NOMO-1 treated with DMSO at 0.1 percent for 48 hours (cell line): ENCODE results near the gene SPTB.
A peak's percentile ranks its signal among the peaks of the same experiment; 100 is the strongest.

ENCODE experiments used
- DNase-seq: peaks from one replicate; lab custom pipeline; 2025; ENCODE audit not compliant: unreplicated experiment; lab: John Stamatoyannopoulos, UW

The SPTB gene

DNA sequence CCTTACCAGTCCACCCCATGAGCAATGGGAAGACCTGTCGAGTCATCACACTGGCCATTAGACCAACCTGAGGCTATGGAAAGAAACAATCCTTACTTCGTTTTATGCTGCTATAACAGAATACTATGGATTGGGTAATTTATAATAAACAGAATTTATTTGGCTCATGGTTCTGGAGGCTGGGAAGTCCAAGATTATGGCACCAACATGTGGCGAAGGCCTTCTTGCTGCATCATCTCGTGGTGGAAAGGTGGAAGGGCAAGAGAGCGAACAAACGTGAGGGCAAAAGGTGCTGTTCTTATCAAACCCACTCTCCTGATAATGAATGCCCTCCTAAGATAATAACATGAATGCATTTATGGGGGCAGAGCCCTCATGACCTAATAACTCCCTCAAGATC lies 9.6 kb upstream of the SPTB start:
- no peak for DNase-seq

DNA sequence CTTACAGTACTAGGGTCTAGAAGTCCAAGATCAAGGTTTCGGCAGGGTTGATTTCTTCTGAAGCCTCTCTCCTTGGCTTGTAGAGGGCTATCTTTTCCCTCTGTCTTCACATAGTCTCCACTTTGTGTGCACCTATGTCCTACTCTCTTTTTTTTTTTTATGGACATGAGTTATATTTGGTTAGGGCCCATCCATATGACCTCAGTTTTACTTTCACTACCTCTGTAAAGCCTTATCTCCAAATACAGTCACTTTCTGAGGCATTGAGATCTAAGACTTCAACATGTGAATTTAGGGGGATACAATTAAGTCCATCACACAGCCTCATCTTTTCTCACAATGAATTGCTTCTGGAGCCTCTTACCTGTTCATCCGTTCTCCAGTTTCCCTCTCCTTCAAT lies 5.9 kb upstream of the SPTB start:
- DNase-seq, result no peak

DNA sequence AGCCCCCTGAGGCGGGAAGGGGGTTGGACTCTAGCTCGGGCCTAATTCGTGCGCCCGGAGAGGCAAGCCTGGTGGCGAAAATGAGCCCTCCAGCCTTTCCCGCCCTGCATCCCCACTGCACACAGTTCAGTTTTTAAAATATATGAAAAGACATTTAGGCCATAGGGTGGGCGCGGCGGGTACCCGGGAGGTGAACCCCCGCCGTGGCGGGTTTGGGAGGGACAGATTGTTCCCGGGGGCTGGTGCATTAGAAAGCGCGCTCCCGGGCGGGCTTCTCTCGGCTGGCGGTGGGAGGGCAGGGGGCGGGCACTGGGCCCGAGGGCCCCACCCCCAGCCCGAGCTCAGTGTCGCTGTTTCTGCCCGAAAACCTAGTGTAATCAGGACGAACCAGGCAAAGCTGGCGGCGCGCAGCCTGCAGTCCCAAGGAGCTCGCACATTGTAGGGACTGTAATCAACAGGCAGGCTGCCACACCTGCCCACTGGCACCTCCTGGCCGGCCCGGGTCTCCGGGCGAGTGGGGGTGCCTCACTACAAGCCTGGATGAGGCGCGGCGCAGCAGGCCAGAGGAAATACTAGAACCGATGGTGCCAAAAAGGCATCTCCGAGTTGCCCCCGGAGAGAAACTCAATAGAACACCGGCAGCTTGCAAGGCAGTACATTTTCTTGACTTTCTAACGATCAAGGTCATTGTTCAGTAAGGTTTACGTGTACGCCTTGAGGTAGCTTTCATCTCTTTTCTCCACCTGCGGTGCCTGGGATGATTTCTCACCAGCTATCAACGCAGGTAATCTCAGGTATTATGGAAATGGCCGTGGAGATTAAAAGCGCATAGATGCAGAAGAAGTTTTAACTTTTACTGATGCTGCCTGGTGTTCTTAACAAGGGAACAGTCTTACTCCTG lies 764 bp upstream of the SPTB start:
- DNase-seq, result peak; percentile 18

DNA sequence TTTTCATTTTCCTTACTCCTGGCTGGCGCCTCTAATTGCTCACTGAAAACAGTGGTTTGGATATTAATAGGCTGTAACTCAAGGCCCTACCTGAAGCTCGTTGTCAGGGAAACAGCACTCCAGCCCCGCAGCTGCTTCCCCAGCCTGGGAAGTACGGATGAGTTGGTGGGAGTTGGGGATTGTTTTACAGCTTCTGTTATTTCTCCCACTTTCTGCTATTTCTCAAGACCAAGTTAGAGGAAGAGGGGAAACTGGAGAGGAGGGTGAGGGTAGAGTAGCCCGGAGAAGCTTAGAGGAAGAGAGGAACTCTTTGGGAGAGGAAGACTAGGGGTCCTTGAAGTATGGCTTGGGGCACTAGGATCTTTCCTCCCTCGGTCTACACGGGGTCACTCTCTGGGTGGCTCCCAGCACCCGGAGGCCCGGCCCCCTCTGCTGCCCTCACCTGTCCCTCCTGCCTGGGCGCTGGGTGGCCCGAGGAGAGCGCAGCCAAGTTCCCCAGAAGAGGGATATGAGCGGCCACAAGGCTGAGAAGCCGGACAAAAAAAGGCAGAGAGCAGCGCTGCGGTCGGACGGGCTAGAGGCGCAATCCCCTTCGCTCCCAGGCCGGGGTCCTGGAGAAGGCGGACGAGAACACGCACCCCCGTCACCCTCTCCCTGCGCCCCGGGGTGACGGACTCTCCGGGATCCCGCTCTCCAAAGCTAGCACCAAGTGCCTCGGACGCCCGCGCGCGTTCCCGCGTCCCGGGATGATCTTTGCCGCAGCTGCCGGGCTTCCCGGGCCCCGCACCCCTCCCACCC lies 671 bp downstream of the SPTB start:
- no peak for DNase-seq

DNA sequence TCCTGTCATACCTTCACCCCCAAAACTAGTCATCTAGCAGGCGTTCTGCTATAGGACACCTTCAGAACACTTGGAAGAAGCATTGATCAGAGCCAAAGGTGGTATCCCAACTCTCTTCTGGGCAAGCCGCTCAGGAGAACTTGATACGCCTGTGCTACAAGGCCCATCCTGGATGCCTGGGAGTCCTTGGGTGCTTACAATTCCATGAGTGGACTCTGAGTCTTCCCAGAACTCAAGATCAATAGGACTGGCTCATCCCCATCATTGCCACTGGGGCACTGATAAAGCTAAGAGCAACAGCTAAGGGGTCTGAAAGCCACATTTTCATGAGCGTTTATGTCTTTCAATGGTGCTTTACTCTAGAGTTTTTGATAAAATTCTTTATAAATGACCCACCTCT lies 1.9 kb downstream of the SPTB start:
- DNase-seq, result no peak

DNA sequence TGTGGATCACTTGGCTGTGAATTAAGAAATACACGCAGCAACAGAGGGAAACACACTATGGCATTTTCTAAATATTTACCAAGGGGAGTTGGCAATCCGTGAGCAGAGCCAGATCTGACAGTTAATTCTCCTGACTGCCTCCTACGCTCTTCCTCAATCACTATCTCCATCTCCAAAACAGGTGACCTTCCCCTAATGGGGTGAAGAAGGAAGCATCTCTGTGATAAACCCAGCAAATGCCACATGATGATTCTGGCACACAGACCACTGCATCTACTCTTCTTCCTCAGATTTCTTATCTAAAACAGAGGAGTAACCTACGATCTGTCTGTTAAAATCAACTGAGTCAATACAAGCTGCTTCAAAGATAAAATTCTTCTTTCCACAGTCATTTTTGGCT lies 4.4 kb downstream of the SPTB start:
- DNase-seq, result no peak

DNA sequence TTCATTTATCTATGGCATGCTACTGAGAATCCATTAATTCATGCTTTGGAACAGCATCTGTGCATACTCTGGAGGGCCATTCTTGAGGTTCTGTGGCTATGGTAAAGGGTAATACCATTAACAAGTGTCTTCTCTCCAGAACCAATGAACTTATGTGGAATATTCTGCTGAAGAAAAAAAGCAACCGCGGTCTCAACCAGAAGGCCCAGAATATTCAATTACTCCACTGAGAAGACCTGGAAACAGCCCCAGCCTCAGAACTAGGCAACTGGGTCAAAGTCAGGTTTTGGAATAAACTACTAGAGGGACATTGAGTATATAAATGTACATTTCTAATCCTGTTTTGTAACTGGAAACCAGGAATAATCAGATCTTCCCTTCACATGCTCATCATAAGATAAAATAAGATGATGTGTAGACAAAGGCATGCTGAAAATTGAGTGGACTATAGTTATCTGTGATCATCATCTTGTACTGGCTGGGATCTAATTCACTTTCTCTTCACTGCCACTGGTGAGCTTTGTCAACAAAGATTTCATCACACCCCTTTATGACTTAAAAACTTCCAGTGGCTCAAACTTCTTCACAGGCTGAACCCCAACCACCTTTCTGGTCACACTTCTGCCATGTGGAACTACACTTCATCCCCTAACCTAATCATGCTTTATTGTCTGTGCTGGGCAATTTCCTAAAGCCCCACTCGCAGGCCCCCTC lies 6.0 kb downstream of the SPTB start:
- DNase-seq, result no peak

DNA sequence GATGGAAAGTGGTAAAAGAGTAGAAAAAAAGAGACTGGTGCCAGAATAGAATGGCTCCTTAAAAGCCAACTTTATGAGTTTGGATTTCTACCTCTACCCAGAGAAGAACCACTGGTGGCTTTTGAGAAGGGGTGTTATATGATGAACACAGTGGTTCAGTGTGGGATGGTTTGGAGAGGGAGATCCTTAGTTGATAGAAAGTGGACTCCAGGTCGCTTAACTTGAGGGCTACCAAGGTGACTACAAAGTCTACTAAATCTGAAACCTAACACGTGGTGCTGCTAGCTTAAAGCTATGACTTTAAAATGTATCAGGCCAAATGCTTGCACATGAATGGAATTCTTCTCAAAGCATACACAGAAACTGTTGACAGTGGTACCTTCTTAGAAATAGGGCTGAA lies 8.4 kb downstream of the SPTB start:
- DNase-seq, result no peak

DNA sequence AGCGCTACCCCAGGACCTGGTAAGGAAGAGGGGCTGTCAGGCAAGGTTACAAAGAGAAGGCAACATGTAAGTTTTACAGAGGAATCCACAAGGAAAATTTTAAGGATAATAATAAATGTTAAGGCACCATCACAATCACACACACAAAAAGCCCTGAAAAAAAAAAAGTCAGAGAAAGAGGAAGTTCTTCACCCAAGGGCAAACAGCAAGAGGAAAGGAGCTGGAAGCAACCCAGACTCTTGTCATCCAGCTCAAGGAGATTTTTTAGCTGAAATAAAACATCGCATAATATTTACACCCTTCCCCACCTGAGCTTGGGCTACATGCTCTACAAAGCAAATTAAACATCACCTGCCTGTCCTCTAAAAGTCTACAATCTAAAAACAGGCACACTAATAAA lies 9.5 kb downstream of the SPTB start:
- peak; percentile 48 for DNase-seq

DNA sequence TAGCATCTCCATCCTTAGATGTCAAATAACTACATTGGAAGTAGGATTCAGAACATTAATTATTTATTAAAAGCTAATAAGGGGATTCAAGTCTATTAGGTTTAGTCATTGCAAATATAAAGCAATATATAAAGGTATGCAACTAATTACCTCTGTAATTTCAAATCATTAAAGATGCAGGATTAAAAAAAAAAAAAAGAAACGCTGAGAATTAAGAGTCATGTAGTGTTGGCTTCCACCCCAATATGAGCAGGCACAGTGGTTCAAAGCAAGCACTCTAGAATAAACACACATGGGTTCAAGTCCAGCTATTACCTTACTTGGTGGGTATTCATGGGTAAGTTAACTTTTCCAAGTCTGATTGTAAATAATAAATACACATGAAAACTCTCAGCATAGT lies 10.9 kb downstream of the SPTB start:
- DNase-seq, result no peak

DNA sequence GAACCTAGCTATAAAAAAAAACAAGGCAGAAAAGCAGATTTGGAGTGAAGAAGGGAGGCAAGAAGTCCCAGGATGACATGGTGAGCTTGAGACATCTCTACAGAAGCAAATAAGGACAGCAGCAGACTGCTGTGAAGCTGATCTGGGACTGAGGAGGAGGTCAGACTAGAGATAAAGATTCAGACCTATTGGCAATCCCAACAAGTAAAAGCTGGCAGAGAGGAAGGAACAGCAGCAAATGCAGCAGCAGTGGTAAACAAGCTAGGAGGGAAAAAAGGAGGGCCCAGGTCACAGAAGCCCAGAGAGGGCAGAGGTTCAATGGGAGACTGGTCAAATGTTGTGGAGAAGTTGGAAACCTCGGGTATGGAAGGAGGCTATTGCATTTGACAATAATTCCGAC lies 11.3 kb downstream of the SPTB start:
- no peak for DNase-seq

DNA sequence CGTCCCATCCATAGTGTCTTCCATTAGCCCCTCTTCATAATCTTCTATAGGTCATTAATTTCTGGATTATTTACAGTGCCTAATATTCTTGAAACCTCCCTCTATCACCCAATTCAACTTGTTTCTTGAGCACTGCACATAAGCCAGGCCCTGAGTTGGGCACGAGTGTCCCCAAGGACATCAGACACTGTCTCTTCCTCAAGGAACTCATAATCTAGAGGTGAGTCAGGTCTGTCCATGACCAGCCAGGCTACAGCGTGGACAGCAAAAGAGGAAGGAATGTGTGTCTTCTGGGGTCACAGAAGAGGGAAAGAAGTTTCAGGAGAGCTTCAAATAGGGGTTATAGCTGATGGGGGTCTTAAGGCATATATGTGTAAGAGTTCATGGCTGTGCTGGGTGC lies 12.5 kb downstream of the SPTB start:
- no peak for DNase-seq

DNA sequence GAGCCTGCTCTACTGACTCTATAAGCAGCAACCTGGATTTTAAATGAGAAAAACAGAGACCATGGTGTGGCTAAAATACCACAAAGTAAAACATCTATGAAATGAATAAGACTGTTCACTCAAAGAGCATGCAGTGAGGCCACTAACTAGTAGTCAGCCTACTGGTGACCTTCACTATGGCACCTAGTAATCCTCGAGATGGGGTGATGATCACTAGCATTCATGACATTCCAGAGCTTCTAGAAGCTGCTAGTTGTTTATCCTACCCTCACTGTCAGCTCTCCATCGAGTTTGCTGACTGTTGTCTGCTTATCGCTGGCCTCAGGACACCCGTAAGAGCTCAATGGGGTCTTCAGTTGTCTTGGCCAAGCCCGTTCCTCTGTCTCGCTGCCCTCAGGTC lies 13.7 kb downstream of the SPTB start:
- DNase-seq, result no peak

DNA sequence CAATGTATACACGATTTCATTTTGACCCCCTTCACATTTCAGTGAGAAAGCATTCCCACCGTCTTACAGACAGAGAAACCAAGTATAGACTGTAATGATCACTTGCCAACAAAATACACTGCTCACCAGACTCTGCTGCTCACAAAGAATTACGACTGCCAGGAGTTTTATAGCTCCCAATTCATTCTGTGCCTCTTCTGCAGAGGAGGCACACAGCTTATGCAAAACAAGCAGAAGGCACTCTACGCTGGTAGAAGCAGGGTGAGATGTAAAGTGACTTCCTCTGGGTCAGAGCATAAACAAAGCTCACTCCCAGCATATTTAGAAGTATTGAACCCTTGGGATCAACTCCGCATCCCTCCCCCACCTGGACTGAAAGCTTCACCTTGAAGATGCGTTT lies 14.6 kb downstream of the SPTB start:
- no peak for DNase-seq

DNA sequence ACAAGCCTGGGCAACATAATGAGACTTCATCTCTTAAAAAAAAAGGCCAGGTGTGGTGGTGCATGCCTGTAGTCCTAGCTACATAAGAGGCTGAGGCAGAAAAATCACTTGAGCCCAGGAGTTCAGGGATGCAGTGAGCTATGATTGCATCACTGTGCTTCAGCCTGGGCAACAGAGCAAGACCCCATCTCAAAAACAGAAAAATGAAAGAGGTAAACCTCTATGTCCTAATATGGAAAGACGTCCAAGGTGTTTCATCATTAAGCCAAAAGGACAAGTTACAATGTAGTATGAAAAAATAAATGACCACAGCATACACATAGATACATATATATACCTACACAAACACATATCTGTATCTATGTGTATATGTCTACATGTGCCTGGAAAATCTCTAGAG lies 15.4 kb downstream of the SPTB start:
- no peak for DNase-seq

DNA sequence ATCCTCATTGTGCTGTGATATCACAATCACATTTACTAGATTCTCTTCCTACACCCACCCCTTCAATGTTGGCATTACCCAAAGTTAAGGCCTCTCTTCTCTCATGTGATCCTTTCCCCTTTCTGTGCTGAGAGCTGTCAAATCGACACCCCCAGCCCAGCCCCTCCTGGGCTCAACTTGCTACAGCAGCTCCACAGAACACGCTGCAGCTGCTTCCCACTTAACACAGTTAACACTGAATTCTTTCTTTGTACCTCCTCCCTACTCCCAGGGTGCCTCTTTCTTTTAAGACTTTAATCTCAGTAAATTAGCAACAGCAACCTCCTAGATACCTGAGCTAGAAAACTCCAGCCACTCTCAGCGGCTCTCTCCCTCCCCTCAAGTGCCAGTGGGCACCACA lies 17.8 kb downstream of the SPTB start:
- no peak for DNase-seq

DNA sequence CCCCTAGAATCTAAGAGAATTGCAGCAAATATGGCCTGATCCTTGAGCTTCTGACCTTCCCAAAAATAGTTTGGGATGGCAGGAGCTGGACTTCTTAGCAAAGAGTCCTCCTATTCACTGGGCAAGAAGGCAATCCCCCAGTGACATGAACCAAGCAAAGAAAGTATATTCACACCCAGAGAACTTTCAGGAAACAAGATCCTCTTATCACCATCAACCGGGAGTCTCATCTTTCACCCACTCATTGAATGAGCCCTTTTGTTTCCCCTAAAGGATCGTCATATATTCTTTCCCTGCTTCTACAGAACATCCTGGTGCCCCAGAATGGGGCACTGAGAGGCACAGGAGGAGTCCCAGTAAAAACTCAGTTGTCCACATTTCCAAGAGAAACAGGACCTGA lies 19.7 kb downstream of the SPTB start:
- no peak for DNase-seq

DNA sequence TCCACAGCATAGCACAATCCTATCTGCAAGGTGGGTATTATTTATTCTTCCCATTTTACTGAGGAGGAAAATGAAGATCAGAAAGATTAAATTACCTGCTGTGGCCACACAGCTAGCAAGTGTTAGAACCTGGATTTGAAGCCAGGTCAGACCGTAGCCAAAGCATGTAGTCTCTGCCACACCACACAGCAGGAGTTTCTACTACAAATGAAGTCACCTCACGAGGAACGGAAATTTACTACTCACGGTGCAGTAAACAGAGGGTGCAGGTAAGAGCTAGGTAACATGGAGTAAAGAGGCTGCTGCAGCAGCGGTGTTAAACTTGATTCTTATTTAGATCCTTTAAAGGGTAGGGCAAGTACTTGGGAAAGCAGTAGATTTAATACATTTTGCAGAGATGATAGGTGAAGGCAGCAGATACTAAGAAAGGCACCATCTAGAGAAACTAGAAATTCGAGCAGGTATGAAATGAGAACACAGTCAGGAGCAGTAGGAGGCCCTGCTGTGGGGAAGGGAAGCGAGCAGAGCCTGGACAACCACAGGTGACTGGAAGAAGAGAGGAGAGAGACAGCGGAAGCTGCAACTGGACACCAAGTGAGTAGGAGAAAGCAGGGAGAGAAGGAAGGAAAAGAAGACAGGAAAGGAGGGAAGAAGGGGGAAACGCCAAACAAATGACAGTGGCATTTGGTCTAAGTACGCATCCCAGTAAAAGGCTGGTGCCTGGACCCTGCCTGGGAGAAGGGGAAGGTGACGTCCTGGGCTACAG lies 21.5 kb downstream of the SPTB start:
- no peak for DNase-seq

DNA sequence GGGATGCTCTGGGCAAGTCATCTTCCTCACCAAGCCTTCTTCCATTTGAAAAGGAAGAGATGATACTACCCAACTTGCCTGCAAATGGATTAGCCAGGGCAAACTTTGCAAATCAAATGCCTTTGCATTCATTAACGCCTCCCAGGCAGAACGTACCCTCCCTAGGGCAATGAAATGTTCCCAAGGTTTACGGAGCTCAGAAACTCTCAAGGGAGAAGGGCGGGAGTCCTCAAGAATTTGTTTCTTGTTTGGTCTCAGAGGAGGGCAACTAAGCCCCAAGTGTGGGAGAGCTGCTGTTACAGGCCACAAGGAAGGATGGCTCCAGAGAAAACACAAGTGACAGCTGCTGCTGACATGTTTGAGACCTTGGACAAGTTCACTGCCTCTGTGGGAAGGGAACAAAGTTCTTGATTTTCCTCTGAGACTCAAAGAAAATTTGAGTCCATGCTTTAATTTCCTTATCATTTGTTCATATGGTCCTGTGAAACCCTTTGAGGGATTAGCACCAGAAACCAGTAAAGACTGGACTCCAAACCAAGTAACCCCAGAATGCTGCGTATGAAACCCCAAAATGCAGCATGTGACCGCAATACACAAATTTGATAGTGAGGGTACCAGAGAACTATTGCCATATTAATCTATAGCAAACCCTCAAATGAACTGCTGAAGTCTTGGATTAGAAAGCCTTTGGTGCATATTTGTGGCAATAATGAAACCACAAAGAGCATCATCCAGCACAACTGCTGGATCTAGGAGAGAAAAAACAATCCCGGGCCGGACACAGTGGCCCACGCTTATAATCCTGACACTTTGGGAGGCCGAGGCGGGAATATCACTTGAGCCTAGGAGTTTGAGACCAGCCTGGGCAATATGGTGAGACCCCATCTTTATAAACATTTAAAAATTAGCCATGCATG lies 22.9 kb downstream of the SPTB start:
- no peak for DNase-seq
